Glutamatergic neuron (in vitro differentiated cells): Measurements from ENCODE around the gene DIAPH1. TPM values are rescaled to one million over a fixed set of nuclear protein-coding genes. Genes with fewer than 3 reads are reported as not detected.

Experiments
- DNase-seq: peaks from one replicate; pipeline ENCODE4 v3.0.0; 2022
- H3K27ac Mint-ChIP-seq: one replicate; pipeline ENCODE4 v1.8.0; 2020; ENCODE audit warnings: mild to moderate bottlenecking, mixed read lengths, inconsistent platforms; ENCODE audit not compliant: unreplicated experiment
- H3K27me3 Mint-ChIP-seq: one replicate; pipeline ENCODE4 v1.8.0; 2020; ENCODE audit warnings: mild to moderate bottlenecking, moderate library complexity, mixed read lengths, inconsistent platforms; ENCODE audit not compliant: unreplicated experiment
- H3K36me3 Mint-ChIP-seq: one replicate; pipeline ENCODE4 v1.8.0; 2020; ENCODE audit warnings: mild to moderate bottlenecking, mixed read lengths, inconsistent platforms; ENCODE audit not compliant: unreplicated experiment
- H3K4me1 Mint-ChIP-seq: one replicate; pipeline ENCODE4 v1.8.0; 2020; ENCODE audit warnings: mild to moderate bottlenecking, low read depth, mixed read lengths, inconsistent platforms; ENCODE audit not compliant: unreplicated experiment
- H3K4me3 Mint-ChIP-seq: one replicate; pipeline ENCODE4 v1.8.0; 2020; ENCODE audit warnings: mild to moderate bottlenecking, mixed read lengths, inconsistent platforms; ENCODE audit not compliant: unreplicated experiment
- H3K9me3 Mint-ChIP-seq: one replicate; pipeline ENCODE4 v1.8.0; 2020; ENCODE audit warnings: mild to moderate bottlenecking, moderate library complexity, mixed read lengths, inconsistent platforms; ENCODE audit not compliant: unreplicated experiment
- CTCF ChIP-seq: fragments of 200-600 bp; sonication (generic); IDR thresholded peaks from one replicate; pipeline ENCODE4 v1.5.0; 2021; ENCODE audit not compliant: partially characterized antibody, unreplicated experiment
- total RNA-seq: library from RNA; stranded (reverse); fragmentation: NEBNext Ultra II Directional; extraction: Animal tissue kit (Norgen Biotek cat#: 25700); gene quantifications from one replicate; pipeline ENCODE4 v1.2.1, GENCODE V29; 2021; ENCODE audit not compliant: unreplicated experiment

DIAPH1 gene
- total RNA-seq, 1 donor from 2014 or later, result 51.6 TPM

- Mint-ChIP-seq H3K9me3 (peaks cover 31% of the 10 kb centered on the region), H3K4me1 (peaks cover 42% of the 10 kb centered on the region), H3K27ac (peak overlapping the region; percentile 95), H3K4me3 (no peak overlapping the region), H3K36me3 (peaks cover 6% of the 10 kb centered on the region), H3K27me3 (peaks cover 25% of the 10 kb centered on the region)
- no peak for DNase-seq
- TF ChIP-seq CTCF, result no peak
These were observed 108.6 kb downstream of the DIAPH1 start for GRCh38 chr5:141510160-141510559.

- H3K4me3 Mint-ChIP-seq, result peak overlapping the region; percentile 84
- H3K36me3 Mint-ChIP-seq, result peaks cover 6% of the 10 kb centered on the region
- peak; percentile 75 for DNase-seq
- H3K27me3 Mint-ChIP-seq, result peaks cover 24% of the 10 kb centered on the region
- peaks cover 29% of the 10 kb centered on the region for H3K9me3 Mint-ChIP-seq
- no peak for TF ChIP-seq CTCF
- peaks cover 36% of the 10 kb centered on the region for H3K4me1 Mint-ChIP-seq
- H3K27ac Mint-ChIP-seq, result peak overlapping the region; percentile 95
These were observed 109.8 kb downstream of the DIAPH1 start for GRCh38 chr5:141508798-141509611.

GRCh38 chr5:141508440-141508797 is 110.4 kb downstream of the DIAPH1 start:
- peaks cover 24% of the 10 kb centered on the region for H3K9me3 Mint-ChIP-seq
- peaks cover 35% of the 10 kb centered on the region for H3K4me1 Mint-ChIP-seq
- H3K4me3 Mint-ChIP-seq, result peak overlapping the region; percentile 78
- peaks cover 20% of the 10 kb centered on the region for H3K27me3 Mint-ChIP-seq
- no peak for TF ChIP-seq CTCF
- H3K27ac Mint-ChIP-seq, result peak overlapping the region; percentile 93
- H3K36me3 Mint-ChIP-seq, result peaks cover 6% of the 10 kb centered on the region
- no peak for DNase-seq

- no peak for DNase-seq
- Mint-ChIP-seq H3K36me3 (peaks cover 6% of the 10 kb centered on the region), H3K27me3 (peaks cover 15% of the 10 kb centered on the region), H3K4me3 (peak overlapping the region; percentile 78), H3K9me3 (peaks cover 19% of the 10 kb centered on the region), H3K4me1 (peaks cover 31% of the 10 kb centered on the region), H3K27ac (peak overlapping the region; percentile 75)
- no peak for TF ChIP-seq CTCF
These were observed 111.3 kb downstream of the DIAPH1 start for GRCh38 chr5:141507387-141508091.
